SK-N-MC (cell line): ENCODE results near the gene SNX6.

Experiments
- EZH2 ChIP-seq: fragments of 200-600 bp; sonication (generic); IDR thresholded peaks from one replicate; pipeline ENCODE4 v1.6.1; 2017; ENCODE audit warnings: antibody characterized with exemption
- POLR2AphosphoS5 ChIP-seq: IDR thresholded peaks from 2 replicates; pipeline ENCODE4 v1.6.1; 2012; ENCODE audit warnings: mild to moderate bottlenecking, low read depth, low read length, borderline replicate concordance

DNA sequence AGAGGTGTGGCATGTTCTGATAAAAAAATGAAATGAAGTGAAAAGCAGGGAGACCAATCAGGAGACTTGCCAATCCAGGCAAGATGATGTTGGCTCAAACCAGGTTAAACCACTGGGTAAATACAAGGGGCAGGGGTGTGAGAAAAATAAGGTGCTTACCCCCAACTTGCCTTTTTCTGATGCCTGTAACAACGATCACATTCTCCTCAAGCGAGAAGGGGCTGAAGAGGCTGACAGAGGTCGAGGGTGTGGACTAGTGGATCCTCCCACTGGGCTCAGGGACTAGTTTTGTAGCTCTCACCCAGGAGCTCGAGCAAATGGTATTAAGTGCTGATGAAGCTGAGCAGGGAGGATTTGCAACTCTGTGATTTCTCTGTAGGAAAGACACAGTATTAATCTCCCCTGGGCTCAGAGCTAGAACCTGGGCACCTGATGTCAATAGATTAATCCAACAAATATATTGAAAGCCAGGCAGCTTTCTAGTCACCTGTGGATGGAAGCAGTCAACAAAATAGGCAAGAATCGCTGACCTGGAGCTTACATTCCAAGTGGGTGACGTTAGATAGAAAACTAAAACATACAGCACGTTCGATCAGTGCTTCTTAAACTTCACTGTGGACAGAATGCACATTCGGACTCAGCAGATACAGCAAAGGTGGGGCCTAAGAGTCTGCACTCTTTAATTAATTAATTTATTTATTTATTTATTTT is 75.3 kb downstream of the SNX6 start:
- TF ChIP-seq EZH2 (no peak), POLR2AphosphoS5 (no peak)
